Fibroblast of villous mesenchyme (primary cell): ENCODE data around the gene TACO1. TPM values are rescaled to one million over a fixed set of nuclear protein-coding genes. Genes with fewer than 3 reads are reported as not detected.

Experiments used
- DNase-seq: peaks from one replicate; pipeline ENCODE4 v3.0.0-alpha.2; 2010; ENCODE audit warnings: low read depth
- H3K4me3 ChIP-seq: 2 replicates; pipeline ENCODE4 v1.5.1; 2011; ENCODE audit warnings: low read depth, mild to moderate bottlenecking, low read length
- total RNA-seq: library from RNA; depleted of rRNA; stranded (reverse); fragments of >200 nt; gene quantifications from 2 replicates; pipeline ENCODE4 v1.2.3, GENCODE V29; 2012
- TF ChIP-seq, protein P1 (sequence below): IDR thresholded peaks from 2 replicates; pipeline ENCODE4 v1.5.1; 2012; ENCODE audit warnings: low read depth, mild to moderate bottlenecking, low read length; ENCODE audit not compliant: insufficient read depth

TACO1 gene
- total RNA-seq, 1 donor, result 24.6 TPM

DNA sequence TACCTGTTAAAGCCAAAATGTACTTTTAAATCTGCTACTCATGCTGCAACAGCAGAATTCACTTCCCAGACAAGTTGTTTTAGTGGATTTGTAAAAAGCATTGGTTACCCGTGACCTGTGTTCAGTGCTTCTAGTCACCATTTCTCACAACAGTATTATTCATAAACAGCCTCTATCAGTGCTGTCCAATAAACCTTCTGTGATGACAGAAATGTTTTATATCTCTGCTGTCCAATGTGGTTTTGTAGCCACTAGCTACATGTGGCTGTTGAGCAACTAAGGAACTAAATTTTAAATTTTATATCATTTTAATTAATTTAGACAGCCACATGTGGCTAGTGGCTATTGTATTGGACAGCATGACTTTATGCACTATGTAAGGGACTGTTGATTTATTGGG lies 34.1 kb downstream of the TACO1 start:
- DNase-seq, result no peak
- H3K4me3 ChIP-seq, result no peak overlapping the region
- TF ChIP-seq, protein P1, sequence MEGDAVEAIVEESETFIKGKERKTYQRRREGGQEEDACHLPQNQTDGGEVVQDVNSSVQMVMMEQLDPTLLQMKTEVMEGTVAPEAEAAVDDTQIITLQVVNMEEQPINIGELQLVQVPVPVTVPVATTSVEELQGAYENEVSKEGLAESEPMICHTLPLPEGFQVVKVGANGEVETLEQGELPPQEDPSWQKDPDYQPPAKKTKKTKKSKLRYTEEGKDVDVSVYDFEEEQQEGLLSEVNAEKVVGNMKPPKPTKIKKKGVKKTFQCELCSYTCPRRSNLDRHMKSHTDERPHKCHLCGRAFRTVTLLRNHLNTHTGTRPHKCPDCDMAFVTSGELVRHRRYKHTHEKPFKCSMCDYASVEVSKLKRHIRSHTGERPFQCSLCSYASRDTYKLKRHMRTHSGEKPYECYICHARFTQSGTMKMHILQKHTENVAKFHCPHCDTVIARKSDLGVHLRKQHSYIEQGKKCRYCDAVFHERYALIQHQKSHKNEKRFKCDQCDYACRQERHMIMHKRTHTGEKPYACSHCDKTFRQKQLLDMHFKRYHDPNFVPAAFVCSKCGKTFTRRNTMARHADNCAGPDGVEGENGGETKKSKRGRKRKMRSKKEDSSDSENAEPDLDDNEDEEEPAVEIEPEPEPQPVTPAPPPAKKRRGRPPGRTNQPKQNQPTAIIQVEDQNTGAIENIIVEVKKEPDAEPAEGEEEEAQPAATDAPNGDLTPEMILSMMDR, result no peak

DNA sequence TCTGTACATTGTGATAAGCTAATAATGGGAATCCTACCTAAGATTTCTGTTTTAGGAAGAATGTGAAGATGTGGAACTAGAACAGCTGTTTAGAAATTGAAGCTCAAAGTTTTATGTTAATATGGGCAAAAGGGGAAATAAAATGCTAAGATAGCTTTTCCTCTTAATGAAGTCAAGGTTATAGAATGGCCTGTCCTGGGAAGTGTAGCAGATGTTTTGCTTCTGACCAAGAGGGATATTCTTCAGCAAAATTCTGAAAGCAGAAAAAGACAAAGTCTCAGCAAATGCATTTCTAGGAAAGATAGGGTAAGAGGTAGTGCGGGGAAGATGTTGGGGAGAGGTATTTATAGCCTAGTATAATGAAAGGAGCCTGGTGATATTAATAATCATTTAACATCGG lies 34.6 kb downstream of the TACO1 start:
- TF ChIP-seq, protein P1, result no peak
- DNase-seq, result no peak
- H3K4me3 ChIP-seq, result no peak overlapping the region

DNA sequence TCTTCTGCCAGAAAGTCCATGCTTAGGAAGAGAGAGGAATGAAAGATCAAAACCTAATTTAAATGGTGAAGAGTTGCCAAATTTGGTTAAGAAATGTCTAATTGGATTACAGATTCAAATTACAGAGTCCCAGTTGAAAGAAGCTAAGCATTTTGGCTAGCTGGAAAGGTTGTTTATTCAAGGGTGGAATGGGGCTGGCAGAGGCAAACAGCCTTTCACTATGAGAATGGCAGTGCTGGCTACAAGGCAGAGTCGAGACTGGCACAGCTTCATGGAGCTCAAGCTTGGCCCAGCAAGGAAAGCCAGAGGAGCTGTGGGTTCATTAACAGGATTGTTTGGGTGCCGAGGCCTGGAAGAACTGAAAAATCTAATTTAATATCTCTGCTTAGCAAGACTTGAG lies 35.1 kb downstream of the TACO1 start:
- TF ChIP-seq, protein P1, result no peak
- DNase-seq, result no peak
- no peak overlapping the region for H3K4me3 ChIP-seq

DNA sequence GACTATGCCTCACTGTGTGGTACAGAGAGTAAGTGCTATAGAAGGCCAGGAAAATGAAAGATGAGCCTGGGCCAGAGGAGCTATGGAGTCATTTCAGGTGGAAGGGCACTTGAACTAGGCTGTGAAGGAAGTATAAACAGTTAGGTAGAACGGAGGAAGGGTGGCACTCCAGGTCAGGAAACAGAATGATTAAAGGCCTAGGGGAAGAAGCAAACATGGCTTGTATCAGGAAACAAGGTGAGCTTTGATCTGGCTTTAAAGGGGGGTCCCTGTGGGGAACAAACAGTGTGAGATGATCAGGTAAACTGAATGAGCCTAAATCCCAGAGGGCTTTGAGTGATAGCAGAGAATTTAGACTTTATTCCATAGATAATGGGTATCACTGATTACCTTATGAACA lies 38.4 kb downstream of the TACO1 start:
- no peak for DNase-seq
- no peak overlapping the region for H3K4me3 ChIP-seq
- TF ChIP-seq, protein P1, result no peak

DNA sequence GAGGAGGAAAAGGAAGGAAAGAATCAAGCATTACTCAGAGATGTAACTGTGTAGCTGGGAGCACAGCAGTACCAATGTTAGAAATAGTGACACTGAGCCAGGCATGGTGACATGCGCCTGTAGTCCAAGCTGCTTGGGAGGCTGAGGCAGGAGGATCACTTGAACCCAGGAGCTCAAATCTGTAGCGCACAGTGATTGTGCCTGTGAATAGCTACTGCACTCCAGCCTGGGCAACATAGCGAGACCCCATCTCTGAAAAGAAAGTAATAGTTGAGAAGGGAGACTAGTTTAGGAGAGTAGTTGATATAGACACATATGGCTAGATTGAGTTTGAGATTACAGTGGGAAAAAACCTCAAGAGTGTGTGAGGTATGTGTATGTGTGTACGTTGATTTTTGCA lies 39.3 kb downstream of the TACO1 start:
- DNase-seq, result no peak
- H3K4me3 ChIP-seq, result no peak overlapping the region
- TF ChIP-seq, protein P1, result no peak

DNA sequence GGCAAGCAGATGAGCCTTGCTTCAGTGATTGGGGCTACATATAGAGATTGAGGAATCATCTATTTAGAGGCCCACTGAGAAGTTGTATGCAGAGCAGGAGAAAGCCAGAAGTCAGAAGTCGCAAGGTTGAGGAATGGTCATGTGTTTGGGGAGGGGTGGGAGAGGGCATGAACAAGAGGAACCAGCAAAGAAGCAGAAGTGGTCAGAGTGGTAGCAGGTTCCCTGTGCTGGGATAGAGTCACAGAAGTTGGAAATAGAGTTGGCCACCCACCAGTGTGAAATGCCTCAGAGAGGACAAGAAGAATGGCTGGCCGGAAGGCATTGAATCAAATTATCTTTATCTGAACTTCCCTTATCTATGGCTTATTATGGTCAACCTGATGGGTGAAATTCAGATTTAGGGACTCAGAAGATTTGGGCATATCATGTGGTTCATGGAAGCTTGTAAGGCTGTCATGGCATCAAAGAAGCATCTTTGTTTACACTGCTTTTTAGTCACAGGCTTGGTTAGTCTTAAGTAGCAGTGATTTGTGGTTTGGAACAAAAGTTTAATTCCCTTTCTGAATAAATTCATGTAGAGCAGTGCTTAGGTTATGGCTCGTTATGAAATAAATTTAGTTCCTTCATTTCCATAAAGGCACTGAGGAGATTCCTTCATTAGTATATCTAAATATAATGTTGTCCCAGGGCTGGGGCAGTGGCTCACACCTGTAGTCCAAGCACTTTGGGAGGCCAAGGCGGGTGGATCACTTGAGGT lies 41.2 kb downstream of the TACO1 start:
- no peak for DNase-seq
- TF ChIP-seq, protein P1, result no peak
- no peak overlapping the region for H3K4me3 ChIP-seq

DNA sequence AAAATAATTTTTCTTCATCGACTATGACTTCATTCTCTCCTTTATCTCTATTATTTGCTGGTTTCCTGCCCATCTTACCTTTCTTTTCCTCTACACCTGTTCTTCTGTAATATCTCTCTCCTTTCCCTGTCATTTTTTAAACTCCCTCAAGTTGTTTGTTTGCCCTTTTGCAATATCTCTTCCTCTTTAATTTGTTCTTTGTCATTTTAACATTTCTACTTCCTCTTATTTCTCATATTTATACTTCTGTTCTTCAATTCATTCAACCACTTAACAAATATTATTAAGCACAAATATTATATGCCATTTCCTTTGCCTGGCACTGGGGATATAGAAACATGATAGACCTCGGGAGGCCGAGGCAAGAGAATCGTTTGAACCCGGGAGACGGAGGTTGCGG lies 44.2 kb downstream of the TACO1 start:
- no peak overlapping the region for H3K4me3 ChIP-seq
- TF ChIP-seq, protein P1, result no peak
- DNase-seq, result no peak
